AG09319 (cell line): Measurements from ENCODE around the gene UBE2QL1.

Experiments used
- DNase-seq: peaks from one replicate; pipeline ENCODE4 v3.0.0-alpha.2; 2010; ENCODE audit warnings: low read depth; ENCODE audit errors: extremely low read depth
- CTCF ChIP-seq: IDR thresholded peaks from 2 replicates; pipeline ENCODE4 v1.5.1; 2011; ENCODE audit warnings: low read depth, mild to moderate bottlenecking, inconsistent platforms, low read length, moderate library complexity

UBE2QL1 gene

DNA sequence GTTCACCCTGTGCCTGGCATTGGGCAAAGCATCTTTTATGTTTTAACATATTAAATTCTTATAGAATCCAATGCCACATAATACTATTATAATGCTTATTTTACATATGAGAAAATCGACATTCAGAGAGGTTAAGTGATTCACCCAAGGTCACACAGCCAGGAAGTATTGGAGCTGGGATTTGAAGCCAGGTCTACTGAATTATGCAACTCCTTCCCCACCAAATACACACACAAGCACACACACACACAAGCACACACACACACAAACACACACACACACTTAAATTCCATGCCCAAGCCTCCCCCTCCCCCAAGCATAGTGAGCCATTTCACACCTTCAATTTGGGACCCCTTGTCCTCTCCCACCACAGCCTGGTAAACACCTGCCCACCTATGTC lies 37.4 kb downstream of the UBE2QL1 start:
- DNase-seq: no peak
- no peak for TF ChIP-seq CTCF

DNA sequence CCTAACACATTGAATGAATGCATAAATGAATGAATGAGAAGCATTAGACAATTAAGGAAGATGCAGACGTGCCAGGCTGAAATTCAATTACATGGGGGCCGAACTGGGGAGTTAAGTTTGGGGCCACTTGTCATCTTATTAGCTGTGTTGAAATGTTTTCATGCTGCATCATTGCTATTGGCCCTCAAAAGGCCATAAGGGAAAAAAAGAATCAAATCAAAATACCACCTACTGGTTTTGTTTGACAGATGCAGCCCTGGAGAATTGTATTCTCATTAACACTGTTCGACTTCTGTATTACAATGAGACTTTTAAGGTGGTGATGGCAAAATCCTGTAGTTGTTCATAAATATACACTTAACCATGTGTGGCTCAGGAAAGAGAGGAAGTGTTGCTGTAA lies 38.4 kb downstream of the UBE2QL1 start:
- no peak for TF ChIP-seq CTCF
- no peak for DNase-seq

GRCh38 chr5:6488021-6488420 lies 39.4 kb downstream of the UBE2QL1 start:
- no peak for DNase-seq
- no peak for TF ChIP-seq CTCF

- DNase-seq: no peak
- no peak for TF ChIP-seq CTCF
Measured at GRCh38 chr5:6489643-6490185, 41.1 kb downstream of the UBE2QL1 start.

DNA sequence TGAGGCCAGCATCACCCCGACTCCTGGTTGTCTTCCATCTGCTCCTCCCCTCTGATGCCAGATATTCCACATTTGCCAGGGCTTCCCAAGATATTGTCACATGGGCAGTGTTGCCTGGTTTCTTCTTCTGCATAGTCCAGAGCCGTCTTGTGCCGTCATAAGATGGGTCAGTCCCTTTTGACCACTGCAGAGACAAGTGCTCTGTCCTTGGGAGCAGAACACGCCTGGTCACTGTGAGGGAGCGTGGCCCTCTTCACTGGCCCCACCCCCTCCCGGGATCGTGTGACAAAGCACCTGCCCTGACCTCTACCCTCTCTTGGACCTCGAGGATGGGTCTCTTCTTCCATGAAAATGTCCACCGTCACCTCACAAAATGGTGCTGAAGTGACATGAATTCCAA lies 41.6 kb downstream of the UBE2QL1 start:
- DNase-seq: no peak
- TF ChIP-seq CTCF: no peak

DNA sequence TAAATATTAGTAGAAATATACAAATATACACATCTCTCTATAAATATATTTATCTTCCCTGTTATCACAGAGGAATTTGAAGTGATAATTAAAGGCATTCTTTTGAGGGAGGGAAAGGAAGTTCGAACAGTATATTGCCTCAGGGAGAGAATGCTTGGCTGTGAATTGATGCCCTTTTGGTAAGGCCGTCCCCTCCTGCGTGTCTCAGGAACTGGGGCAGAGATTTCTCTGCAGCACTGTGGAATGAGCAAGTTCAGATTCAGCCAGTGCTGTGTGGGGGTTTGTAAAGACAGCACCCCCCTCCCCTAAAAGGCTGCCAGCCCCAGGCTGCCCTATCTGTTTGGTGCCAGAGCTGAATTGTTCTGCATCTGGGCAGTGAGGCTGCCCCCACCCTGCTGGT lies 42.0 kb downstream of the UBE2QL1 start:
- no peak for DNase-seq
- no peak for TF ChIP-seq CTCF

DNA sequence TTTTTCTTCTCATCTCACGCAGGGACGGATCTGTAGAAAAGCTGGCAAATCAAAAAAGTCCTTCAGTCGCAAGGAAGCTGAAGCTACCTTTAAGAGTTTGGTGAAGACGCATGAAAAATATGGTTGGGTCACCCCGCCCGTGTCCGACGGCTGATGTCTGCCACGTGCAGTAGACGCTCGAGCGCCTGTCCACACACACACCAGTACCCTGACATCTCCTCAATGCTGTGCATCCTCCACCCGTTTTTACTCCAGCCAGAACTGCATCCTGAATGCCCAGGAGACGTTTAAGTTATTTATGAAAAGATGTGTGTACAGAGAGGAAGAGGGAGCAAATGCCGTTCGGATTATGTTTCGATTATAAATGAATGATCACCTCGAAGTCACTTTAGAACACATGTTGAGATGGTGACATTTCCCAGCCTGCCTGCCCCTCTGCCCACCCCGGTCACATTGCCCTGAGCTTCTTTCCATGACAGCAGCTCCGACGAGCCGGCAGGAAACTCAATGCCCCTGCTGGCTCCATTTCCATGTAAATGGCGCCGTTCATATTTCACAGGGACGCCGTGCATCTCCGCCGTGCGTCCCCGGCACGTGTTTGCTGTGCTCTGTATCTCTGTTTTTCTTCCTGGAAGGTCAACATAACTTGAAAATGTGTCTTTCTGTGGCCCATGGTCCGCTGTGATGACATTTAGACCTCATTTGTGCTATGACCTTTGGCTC lies 42.7 kb downstream of the UBE2QL1 start:
- no peak for DNase-seq
- TF ChIP-seq CTCF: no peak
